ENCODE results near the gene SH3D21.

Gene SH3D21

GRCh38 chr1:36306210-36306901, at the start of gene SH3D21:
TSS of gene SH3D21 (plus strand) at chr1:36306368. CDS start at chr1:36306421, 53 bp downstream.
- no peak for TF ChIP-seq CTCF (IDR thresholded peaks at IDR 0.05)

- TF ChIP-seq CTCF (IDR thresholded peaks at IDR 0.05), result no peak
Measured at GRCh38 chr1:36256558-36257374, 49.4 kb upstream of the SH3D21 start.

GRCh38 chr1:36257375-36257767, 48.8 kb upstream of the SH3D21 start:
- no peak for TF ChIP-seq CTCF (IDR thresholded peaks at IDR 0.05)

- TF ChIP-seq CTCF (IDR thresholded peaks at IDR 0.05), result no peak
Measured at GRCh38 chr1:36258960-36259344, 47.2 kb upstream of the SH3D21 start.

DNA sequence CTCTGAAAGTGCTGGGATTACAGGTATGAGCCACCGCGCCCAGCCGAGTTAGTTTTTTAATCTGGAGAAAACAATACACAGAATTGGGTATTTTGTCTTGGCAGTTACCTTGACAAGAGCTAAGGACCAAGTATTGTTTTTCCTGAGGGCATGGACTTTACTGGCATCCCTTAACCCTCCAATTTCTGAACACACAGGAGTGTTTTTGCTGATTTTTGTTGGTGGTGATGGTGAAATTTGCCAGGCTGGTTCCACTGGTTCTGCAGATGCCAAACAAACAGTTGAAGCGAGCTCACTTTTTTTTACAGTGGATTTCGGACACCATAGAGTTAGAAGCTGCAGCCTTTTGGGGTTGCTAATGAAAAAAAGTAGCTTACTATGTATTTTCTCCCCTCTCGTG, 37.2 kb upstream of the SH3D21 start:
- no peak for TF ChIP-seq CTCF (IDR thresholded peaks at IDR 0.05)

DNA sequence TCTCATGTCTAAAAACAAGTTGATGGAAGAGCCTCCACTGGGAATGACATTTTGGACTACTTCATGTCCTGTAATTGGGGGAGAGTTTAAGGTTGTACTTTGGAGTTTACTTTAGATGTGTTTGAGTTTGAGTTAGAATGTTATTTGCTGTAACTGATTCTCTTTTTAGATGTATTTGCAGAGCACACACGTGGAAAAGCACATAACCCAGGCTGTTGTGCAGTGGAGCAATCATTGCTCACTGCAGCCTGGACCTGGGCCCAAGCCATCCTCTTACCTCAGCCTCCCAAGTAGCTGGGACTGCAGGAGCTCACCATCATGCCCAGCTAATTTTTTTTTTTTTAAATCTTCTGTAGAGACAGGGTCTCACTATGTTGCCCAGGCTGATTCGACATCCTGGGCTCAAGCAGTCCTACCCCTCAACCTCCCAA, 36.7 kb upstream of the SH3D21 start:
- TF ChIP-seq CTCF (IDR thresholded peaks at IDR 0.05), result no peak

GRCh38 chr1:36273024-36273423, 33.1 kb upstream of the SH3D21 start:
- no peak for TF ChIP-seq CTCF (IDR thresholded peaks at IDR 0.05)
